ACC112 (cell line): Measurements from ENCODE around the gene DYNLT2.

ENCODE experiments used
- H2AFZ ChIP-seq: fragments of 200-600 bp; sonication (generic); one replicate; pipeline ENCODE4 v1.6.0; 2017; ENCODE audit warnings: antibody characterized with exemption, low read length; ENCODE audit not compliant: unreplicated experiment
- H3K27ac ChIP-seq: fragments of 200-600 bp; sonication (generic); 2 replicates; pipeline ENCODE4 v1.5.1; 2014; ENCODE audit warnings: low read depth, mild to moderate bottlenecking, antibody characterized with exemption, low read length, moderate library complexity
- H3K27me3 ChIP-seq: fragments of 200-600 bp; sonication (generic); 2 replicates; pipeline ENCODE4 v1.6.1; 2014; ENCODE audit warnings: mild to moderate bottlenecking, antibody characterized with exemption, low read length, moderate library complexity, mixed read lengths; ENCODE audit not compliant: insufficient read depth
- H3K36me3 ChIP-seq: fragments of 200-600 bp; sonication (generic); 2 replicates; pipeline ENCODE4 v1.6.1; 2016; ENCODE audit warnings: mild to moderate bottlenecking, antibody characterized with exemption, low read length, moderate library complexity, mixed read lengths; ENCODE audit not compliant: insufficient read depth
- H3K4me1 ChIP-seq: fragments of 200-600 bp; sonication (generic); one replicate; pipeline ENCODE4 v1.6.1; 2016; ENCODE audit warnings: low read length, mixed read lengths; ENCODE audit not compliant: insufficient read depth, unreplicated experiment, control insufficient read depth
- H3K4me3 ChIP-seq: fragments of 200-600 bp; sonication (generic); 2 replicates; pipeline ENCODE4 v1.5.1; 2014; ENCODE audit warnings: mild to moderate bottlenecking, low read depth, low read length
- H3K79me2 ChIP-seq: fragments of 200-600 bp; sonication (generic); one replicate; pipeline ENCODE4 v1.6.0; 2016; ENCODE audit warnings: low read length; ENCODE audit not compliant: control insufficient read depth, unreplicated experiment, insufficient read depth

The DYNLT2 gene

DNA sequence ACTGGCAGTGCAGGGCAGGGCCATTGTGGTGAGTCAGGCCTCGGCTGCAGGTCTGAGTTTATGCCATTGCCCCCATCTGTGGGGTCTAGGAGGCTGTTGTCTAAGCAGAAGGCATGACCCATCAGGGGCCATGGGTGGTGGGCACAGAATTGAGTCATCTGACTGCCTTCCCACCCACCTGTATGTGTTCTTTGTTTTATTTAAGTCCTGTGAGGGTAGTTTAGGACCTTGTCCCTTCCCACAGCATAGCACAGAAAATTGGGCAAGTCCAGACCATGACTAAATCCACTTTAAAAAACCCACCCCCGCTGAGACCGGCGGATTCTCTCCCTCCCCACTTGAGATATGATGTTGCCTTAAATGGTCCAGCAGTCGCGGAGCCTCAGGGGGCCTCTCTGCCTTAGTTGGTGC, 40.4 kb upstream of the DYNLT2 start:
- no peaks in the 10 kb centered on the region for H3K27me3 ChIP-seq

DNA sequence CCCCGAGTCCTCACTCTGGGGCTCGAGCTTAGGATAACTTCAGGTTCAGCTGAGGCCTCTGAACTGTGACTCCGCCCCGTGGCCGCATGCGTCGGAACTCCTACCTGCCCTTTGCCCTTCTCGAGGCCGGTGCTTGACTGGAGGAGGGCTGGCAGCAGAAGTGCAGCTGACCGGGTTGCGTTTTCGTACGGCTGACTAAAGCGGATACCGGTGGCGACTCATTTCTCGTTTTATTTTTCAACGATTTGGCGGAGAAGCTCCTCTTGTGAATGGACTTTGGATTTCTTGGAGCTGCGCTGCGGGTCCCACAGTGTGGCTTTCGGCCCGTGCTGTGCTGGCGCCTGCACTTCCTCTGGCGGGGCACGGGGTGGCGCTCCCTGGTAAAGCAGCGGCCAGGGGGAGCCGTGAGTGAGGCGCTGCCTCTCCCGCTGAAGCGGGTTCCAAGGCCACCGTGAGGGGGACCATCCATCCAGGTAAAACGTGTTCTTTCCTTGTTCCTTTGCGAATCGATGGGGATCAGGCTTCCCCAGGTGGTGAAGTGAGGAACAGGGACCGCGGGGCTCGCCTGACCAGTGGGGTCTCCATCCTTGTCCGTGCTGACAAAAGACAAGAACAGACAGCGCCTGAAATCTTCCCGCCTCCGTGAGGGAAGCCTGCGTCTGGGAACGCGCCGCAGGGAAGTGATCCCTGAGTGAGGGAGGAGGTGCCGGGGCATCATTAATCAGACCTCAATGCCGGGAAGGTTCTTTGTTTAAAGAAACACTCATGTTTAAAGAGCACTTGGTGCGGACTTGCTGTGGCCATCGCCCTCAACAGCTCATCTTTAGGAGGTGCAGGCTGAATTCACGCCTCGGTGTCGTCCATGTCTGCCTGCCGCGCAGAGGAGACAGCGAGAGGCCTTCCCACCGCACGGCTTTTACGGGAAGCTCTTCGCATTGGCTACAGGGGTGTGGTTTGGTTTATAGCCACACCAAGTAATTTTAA, 38.9 kb upstream of the DYNLT2 start:
- Histone ChIP-seq H3K4me3 (peak overlapping the region; percentile 79), H3K4me1 (no peaks in the 10 kb centered on the region), H2AFZ (peak overlapping the region; percentile 83), H3K79me2 (no peaks in the 10 kb centered on the region), H3K36me3 (no peaks in the 10 kb centered on the region), H3K27me3 (no peaks in the 10 kb centered on the region), H3K27ac (no peak overlapping the region)

More for the DNA sequence above, 40.4 kb upstream of the DYNLT2 start:
- H3K36me3 ChIP-seq, result no peaks in the 10 kb centered on the region
- H3K4me1 ChIP-seq, result no peaks in the 10 kb centered on the region
- H3K27ac ChIP-seq, result no peak overlapping the region
- H3K79me2 ChIP-seq, result no peaks in the 10 kb centered on the region
- H3K4me3 ChIP-seq, result no peak overlapping the region
- H2AFZ ChIP-seq, result no peak overlapping the region

DNA sequence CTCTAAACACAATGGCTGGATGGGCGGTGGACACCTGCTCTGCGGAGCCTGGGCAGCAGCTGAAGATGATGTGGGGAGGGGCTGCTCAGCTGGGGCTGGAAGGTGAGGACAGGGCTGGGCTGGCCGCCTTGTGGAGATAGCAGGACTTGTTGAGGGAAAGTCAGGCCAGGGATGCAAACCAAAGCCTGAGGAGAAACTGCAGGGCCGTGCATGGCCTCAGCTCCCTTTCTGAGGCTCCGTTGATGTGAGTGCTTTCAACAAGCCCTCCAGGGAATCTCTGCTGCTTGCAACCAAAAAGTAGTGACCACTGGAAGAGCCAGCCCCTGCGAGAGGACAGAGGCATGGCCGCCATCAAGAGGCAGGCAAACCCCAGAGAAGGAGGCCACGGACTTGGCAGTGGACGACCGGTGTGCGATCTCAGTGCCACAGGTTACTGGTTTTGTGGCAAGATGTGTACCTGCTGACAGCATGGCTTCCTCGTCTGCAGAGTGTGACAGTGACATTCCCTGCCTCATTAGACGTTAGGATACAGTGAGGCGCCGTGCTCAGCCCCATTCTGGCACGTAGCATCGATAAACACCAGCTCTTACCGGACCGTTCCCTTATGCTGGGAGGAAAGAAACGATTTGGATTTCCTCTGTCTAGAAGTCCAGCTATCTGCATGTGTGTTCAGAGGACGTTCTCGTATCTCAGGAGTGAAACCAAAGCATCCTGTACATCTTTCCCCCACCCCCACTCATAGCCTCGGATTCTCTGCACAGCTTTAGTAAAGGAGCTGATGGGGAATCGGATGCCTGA, 38.0 kb upstream of the DYNLT2 start:
- Histone ChIP-seq H3K4me1 (no peaks in the 10 kb centered on the region), H3K36me3 (no peaks in the 10 kb centered on the region), H3K27ac (no peak overlapping the region), H2AFZ (peak overlapping the region; percentile 83), H3K79me2 (no peaks in the 10 kb centered on the region), H3K27me3 (no peaks in the 10 kb centered on the region), H3K4me3 (peak overlapping the region; percentile 79)

DNA sequence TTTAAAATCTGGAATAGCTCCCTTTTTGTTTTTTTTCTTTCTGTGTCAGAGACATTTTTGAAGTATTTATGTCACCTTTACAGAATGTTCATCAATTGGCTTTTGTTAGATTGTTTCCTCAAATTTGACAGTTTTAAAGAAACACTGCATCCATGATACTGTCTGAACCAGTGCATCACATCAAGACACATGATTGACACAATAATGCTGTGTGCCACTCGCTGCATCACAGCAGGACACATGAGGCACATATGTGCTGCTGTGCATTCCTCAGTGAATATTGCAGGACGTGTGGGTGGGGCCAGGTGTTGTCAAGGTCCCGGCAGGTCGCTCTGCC, 37.4 kb upstream of the DYNLT2 start:
- Histone ChIP-seq H3K27ac (no peak overlapping the region), H3K4me3 (no peak overlapping the region), H3K79me2 (no peaks in the 10 kb centered on the region), H3K4me1 (no peaks in the 10 kb centered on the region), H3K36me3 (no peaks in the 10 kb centered on the region), H3K27me3 (no peaks in the 10 kb centered on the region), H2AFZ (no peak overlapping the region)

DNA sequence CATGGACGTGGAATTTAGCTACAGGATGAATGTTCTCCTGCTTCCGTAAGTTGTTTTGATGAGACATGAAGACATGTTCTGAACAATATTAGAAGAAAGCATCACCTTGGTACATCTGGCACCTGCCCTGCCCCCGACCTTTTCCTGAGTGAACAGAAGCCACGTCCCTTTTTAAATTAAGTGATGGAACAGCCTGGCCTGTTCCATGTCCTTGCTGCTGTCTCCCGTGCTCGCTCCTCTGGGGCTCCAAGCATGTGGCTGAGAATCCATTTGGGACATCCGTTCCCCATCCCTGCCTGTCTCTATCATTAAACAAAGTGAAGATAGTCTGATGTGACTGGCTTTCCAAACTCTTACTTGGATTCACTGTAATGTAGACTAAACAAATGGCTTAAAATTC, 36.4 kb upstream of the DYNLT2 start:
- Histone ChIP-seq H3K27ac (no peak overlapping the region), H2AFZ (no peak overlapping the region), H3K4me1 (no peaks in the 10 kb centered on the region), H3K79me2 (no peaks in the 10 kb centered on the region), H3K36me3 (peaks cover 2% of the 10 kb centered on the region; the same call in 1 of the 2 replicates), H3K27me3 (no peaks in the 10 kb centered on the region), H3K4me3 (no peak overlapping the region)

DNA sequence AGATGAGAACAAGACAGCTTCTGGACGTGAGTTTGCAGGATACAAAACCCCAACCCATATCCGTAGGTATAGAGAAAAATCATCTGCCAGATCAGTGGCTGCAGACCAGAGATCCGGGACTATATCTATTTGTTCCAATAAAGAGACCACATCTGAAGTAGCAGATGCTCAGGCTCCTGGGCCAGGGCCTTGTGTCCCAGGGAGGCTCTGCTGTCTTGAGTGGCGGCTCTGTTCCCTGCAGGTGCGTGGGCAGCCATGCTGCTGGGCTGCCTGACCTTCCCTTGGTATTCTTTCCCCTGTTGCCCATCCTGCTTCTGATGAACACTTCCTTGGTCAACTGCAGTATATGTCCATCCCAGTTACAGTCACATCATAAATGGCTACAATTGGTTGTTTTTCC, 35.0 kb upstream of the DYNLT2 start:
- H3K27ac ChIP-seq, result no peak overlapping the region
- H3K27me3 ChIP-seq, result no peaks in the 10 kb centered on the region

DNA sequence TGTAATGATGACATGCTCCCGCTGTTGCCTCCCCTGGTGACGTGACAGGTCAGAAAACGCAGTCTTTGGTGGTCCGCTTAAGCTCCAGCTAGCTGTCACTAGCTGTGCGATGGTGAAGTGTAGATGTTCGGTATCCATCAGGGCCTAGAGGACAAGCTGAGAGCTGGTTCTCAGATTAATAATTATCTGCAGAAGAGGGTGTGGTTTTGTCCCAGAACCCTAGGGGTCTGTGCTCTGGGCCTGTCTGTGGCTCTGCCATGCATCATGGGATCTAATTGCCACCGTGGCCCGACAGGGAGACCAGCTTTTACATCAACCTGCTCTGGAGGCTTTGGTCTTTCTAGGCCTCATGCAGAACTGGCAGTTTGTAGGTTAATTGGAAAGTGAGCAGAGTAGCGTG, 34.2 kb upstream of the DYNLT2 start:
- H3K36me3 ChIP-seq, result peaks cover 7% of the 10 kb centered on the region; the same call in 1 of the 2 replicates
- H2AFZ ChIP-seq, result no peak overlapping the region
- no peaks in the 10 kb centered on the region for H3K4me1 ChIP-seq
- H3K27me3 ChIP-seq, result no peaks in the 10 kb centered on the region
- no peak overlapping the region for H3K4me3 ChIP-seq
- H3K79me2 ChIP-seq, result no peaks in the 10 kb centered on the region
- no peak overlapping the region for H3K27ac ChIP-seq

More for the DNA sequence above, 35.0 kb upstream of the DYNLT2 start:
- Histone ChIP-seq H3K36me3 (peaks cover 5% of the 10 kb centered on the region; the same call in 1 of the 2 replicates), H3K4me1 (no peaks in the 10 kb centered on the region), H3K4me3 (no peak overlapping the region), H3K79me2 (no peaks in the 10 kb centered on the region), H2AFZ (no peak overlapping the region)

DNA sequence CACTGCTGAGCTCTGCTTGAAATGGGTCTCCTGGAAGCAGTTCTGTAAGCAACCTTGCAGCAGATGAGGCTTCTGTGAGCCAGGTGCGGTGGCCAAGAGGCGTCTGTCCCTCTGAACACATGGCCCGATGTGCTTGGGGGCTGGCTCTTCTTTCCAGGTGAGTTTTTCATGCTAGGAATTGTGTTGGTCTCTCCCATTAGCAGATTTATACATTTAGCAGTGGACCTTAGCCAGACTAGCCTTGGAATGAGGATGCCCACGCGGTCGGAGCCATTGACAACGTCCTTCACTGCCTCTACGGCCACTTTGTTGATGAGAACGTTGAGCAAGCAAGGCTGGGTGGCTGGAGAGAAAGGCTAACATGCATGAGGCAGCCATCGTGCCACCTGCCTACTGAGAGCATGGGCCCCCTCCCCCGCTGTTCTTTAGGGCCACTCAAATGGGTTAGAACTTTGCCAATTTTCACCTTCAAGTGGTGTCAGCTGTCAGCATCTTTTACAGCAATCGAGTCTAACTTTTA, 33.5 kb upstream of the DYNLT2 start:
- Histone ChIP-seq H3K4me3 (no peak overlapping the region), H3K4me1 (no peaks in the 10 kb centered on the region), H3K27me3 (no peaks in the 10 kb centered on the region), H2AFZ (no peak overlapping the region), H3K79me2 (no peaks in the 10 kb centered on the region), H3K27ac (no peak overlapping the region), H3K36me3 (peaks cover 7% of the 10 kb centered on the region; the same call in 1 of the 2 replicates)

DNA sequence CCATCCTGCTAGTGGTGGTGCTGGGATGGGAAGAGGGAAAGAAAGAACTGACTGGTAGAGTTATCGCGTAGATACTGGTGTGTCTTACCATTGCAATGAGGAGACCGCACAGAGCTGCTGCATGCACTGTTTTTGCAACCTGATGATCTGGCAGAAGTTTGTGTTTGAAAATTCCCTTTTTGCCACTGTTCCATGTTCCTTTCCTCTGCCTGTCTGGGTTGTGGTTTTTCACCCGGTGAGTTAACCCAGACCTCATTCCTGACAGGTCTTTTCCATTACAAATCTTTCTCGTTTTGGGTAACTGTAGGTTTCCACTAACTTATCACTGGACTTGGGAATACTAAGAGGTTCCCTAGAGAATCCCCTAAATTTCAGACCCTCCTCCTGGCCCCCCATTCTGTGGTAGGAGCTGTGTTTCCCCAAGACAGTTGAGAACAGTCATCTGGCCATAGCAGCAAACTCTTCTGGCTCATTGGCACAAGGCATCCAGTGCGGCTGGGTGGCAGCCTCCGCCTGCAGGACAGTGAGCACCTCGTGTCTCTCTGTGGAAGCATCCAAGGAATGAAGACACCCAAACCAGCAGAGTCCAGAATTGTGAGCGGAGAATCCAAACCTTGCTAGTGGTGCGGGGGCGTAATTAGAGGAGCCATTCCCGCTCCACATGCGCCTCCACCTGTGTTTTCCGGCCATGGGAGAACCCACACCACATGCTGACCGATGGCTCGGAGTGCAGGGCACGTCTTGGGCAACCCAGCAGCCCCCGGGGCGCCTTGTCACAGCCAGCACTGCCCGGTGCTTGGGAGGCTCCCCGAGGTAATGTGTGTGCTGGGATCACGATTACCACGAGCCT, 32.8 kb upstream of the DYNLT2 start:
- no peak overlapping the region for H2AFZ ChIP-seq
- H3K36me3 ChIP-seq, result peaks cover 7% of the 10 kb centered on the region; the same call in 1 of the 2 replicates
- H3K4me1 ChIP-seq, result no peaks in the 10 kb centered on the region
- no peaks in the 10 kb centered on the region for H3K27me3 ChIP-seq
- no peak overlapping the region for H3K4me3 ChIP-seq
- no peaks in the 10 kb centered on the region for H3K79me2 ChIP-seq
- H3K27ac ChIP-seq, result no peak overlapping the region

DNA sequence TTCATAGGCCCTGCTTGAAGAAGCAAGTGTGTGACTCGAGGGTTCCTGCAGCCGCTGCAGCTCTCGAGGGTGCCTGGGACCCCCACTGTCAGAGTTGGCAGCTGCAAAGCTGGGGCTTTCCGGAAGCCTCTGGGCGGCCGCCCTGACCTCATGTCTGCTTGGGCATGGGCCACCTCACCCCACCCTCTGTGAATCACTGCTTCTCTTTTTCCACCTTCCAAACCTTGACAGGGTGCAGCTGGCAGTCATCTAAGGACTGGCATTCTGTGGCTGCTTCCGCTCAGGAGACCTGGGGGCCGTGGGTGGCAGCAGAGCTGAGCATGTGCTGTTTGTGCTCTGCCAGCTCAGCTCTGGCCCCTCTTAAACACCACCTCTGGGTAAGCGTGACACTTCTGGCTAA, 32.0 kb upstream of the DYNLT2 start:
- no peak overlapping the region for H3K4me3 ChIP-seq
- H3K27me3 ChIP-seq, result no peaks in the 10 kb centered on the region
- peaks cover 7% of the 10 kb centered on the region; the same call in 1 of the 2 replicates for H3K36me3 ChIP-seq
- H3K79me2 ChIP-seq, result no peaks in the 10 kb centered on the region
- no peaks in the 10 kb centered on the region for H3K4me1 ChIP-seq
- H2AFZ ChIP-seq, result no peak overlapping the region
- no peak overlapping the region for H3K27ac ChIP-seq
